Fibroblast of skin of scalp (primary cell): ENCODE data around the gene RBMS1.
A peak's percentile ranks its signal among the peaks of the same experiment; 100 is the strongest.
"Not testable (repeated sequence)": the region's sequence is repeated elsewhere in the genome, so short reads cannot be mapped to it uniquely, and the experiment has no call there.

Experiments used
- DNase-seq: peaks from one replicate; pipeline ENCODE4 v3.0.0-alpha.2; 2013

Gene RBMS1

DNA sequence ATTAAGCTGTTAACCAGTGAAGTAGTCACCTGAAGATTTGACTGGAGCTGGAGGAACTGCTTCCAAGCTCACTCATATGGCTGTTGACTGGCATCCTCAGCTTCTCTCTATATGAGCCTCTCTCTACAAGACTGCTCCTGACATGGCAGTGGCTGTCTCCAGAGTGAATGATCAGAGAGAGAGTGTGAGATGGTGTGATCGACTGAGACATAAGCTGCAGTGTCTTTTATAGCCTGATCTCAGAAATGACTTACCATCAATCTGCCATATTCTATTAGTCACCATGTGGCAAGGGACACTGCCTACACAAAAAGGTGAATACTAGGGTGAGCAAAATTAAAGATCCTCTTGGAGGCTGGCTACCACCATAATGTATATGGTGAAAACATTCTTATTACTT is 7.8 kb upstream of the RBMS1 start:
- DNase-seq, result no peak

DNA sequence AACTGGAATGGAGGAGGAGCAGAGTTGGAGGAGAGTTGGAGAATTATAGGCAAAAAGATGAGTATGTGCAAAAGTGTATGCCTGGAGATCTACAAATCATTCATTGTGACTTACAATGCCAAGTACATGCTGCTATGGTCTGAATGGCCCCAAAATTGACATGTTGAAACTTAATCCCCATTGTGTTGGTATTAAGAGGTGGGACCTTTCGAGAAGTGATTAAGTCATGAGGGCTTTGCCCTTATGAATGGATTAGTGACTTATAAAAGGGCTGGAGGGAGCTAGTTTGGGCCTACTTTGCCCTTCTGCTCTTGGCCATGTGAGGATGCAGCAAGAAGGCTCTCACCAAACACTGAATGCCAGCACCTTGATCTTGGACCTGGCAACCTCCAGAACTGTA is 6.3 kb upstream of the RBMS1 start:
- DNase-seq, result no peak

DNA sequence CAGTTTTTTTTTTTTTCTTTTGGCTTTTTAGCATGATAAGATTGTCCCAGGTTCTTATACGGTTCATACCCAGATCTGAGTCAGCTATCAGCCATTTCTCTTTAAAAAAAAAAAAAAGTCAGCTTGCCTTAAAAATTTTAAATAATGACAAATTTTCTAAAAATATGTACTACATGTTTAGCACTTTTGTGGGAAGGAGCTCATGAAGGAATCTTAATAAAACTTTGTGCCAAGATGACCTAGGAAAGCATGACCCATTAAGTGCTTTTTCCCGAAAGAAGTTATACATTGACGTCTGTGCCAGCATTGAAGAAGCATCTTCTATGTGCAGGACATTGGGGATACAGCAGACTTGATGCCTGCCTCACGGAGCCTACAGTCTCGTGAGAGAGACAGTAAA is 4.5 kb upstream of the RBMS1 start:
- peak; percentile 55 for DNase-seq

DNA sequence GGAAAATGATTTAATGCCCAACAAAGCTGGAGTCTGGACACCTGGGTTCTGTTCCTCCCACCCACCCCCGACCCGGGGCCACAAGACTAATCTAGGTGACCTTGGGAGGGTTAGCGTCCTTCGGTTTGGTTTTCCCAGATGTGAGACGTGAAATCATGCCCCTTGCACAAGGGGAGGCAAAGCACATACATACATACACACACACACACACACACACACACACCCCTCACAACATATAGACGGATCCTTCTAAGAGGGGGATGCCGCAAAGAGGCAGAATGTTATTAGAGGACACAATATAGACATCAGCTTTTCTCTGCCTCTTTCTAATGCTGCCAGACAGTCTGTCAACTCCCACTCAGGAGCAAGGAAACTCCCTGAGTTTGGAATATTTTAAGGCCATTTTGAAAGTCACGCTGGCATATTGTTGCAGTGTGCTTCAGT is 616 bp upstream of the RBMS1 start:
- DNase-seq, result peak; percentile 25

DNA sequence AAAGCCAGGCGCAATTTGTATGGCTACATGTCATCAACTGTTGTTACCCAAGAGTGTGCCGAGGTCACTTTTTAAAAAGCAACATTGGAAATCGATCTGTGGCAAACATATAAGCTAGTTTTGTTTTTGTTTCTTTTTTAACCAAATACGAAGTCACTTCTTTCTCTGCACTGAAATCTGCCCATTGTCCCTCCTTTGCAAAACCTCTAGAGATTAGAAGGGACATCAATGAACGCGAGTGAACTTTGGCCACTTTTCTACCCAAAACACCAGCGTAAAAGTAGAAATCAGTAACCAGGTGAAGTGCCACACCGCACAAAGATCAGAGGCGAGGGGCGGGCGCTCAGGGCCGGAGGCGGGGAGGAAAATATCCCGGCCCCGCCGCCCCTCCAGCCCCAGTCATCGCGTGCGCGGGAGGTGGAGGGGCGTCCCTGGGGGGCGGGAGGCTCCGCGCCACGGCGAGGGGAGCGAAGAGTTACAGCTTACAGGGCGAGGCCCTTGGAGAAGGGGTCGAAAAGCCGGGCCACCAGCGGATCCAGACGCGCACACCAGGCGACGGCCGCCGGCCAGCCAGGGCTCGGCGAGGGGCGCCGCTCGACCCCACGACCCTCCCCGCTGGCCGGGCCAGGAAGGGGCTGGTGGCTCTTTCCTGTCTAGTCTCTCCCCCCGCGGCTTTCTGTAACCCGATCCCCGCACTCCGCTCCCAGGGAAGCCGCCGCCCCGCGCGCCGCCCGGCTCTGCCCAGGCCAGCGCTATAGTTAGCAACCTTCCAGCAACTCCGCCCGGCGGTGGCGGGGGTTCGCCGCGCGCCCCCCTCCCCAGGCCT is 993 bp downstream of the RBMS1 start:
- peak; percentile 79 for DNase-seq

DNA sequence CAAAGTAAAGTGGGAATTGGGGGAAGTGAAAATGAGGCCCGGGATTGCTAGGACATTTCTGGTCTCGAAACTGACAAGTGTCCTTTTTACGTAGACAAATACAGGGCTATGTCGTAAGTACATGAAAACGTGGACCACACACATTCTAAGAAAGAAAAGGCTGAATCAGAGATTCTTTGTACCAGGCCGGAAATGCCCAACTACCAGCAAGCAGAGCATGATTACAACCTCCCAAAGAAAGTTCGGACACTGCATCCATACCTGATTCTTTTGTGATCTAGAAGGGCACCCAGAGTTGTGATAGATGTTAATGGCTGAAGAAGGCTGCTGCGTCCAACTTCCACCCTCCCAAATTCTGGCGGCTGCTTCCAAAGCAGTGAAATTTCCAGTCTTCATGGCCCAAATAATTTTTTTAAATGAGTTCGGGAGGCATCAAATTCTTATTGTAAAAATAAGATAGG is 1.7 kb downstream of the RBMS1 start:
- DNase-seq, result peak; percentile 82

DNA sequence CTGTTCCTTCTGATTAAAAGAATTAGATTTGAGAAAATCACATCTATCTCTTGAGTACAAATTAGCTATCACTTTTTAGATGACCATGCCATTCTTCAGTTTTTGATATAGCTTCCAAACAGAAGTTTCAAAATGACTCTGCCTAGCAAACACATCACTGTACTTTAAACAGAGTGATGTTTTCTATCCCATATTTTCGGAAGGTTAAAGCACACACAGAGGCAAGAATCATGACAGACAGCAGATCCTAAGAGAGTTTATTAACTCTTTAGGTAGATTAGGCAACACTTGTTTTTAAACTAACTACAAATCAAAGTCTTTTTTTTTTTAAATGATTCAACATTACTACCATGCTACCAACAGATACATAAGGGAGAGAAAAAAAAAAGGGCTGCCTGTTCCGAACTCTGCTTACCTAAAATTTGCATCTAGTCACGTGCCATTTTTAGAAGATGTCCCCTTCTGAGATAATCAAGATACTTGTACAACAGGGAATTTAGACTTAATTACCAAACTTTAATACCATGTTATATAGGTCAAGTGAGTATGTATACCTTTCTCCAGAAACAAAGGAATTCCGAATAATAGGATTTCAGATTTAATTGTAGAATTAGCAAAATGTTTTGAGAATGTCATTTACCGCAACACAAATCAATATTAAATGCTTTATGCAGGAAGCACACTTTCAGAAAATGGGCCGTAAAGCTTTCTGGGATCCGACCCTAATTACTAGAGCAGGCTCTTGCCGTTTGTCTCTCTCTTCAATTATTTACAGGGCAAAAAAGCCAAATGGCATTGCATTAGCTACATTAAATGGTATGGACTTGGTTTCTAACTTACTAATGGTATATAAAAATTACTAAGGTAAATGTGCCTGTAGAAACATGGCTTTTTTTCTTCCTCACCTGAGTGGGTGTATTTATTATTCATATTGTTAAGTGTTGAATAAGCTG is 2.6 kb downstream of the RBMS1 start:
- no peak for DNase-seq

DNA sequence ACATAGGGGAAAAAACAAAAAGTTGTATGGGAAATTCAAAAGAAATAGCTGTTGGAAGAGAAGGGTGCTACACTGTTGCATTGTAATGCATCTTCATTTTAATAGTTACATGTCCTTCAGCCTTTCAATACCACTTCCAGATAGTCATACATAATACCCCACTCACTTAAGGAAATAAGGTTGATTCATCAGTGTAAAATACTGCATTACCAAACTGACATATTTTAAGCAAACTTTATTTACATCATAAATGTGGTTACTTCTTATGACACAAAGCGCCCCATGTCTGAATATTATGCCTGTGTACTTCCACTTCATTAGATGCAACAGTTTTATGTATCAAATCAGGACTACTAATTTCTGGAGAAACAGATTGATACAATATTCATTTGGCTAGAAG is 4.5 kb downstream of the RBMS1 start:
- DNase-seq, result peak; percentile 44

DNA sequence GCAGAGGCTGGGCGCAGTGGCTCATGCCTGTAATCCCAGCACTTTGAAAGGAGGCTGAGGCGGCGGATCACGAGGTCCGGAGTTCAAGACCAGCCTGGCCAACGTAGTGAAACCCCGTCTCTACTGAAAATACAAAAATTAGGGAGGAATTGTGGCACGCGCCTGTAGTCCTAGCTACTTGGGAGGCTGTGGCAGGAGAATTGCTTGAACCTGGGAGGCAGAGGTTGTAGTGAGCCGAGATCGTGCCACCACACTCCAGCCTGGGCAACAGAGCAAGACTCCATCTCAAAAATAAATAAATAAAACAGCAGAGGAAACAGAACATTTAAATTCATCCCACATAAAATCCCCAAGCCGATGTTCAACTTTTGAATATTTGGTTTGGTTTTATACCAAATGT is 5.3 kb downstream of the RBMS1 start:
- DNase-seq, result not testable (repeated sequence)

DNA sequence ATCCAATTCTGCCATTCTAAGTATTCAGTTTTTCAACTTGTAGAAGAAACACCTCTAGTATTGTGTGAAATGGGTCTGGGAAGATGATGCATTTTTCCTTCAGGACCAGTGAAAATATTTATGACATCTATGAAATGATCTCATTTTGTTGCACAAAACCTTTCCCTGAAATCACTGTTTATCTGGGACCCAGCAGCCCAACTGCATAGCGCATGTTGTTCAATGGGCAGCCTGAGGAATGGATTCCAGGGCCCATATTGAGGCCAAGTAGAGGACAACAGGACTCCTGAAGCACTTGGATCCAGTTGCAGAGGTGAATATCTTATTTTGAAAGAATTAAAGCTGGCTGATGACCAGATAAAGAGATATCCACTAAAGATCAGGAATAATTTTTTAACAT is 7.3 kb downstream of the RBMS1 start:
- no peak for DNase-seq

DNA sequence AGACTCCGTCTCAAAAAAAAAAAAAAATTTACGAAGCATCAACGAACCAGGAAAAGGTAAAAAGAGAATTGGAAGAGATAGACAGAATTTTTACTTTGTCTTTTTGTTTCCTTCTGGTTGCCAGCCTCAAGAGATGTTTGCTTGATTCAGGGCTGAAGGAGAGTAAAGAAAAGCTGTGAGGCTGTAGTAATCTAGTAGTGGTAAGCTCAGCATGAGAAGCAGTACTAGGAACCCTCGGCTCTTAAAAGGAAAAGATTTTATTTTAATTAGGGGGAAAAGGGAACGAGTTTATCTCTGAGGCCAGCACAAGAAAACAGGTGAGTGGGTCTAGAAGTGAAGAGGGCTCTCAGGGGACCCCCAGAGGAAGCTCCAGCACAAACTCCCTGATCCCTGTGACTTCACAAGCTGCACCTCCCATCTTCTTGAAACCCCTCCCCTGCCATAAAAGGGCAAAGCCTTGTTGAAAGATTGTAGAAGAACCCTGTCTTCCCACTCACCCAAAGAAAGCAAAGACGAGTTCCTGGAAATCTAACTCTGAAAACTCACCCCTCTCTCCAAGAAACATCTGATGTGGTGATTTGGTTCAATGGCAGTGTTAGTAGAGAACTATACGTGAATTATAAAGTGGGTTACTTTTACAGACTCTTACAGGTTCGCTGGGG is 8.6 kb downstream of the RBMS1 start:
- no peak for DNase-seq

DNA sequence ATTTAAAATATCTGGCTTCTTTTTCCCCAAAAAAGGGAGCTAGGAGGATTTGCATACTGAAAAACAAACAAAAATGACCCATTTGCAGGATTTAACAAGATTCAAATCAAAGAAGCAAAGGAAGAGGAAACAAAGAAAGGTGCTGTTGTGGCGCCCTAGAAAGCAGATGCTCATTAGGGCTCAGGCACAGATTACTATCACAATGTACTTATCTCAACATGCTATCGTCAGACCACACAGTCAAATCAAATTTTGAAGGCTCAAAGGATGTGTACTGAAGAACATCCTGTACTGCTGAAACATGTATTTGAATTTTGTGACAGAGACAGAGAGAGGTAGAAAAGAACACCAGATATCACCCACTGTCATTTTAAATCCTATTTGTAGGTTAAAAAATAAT is 10.9 kb downstream of the RBMS1 start:
- no peak for DNase-seq

DNA sequence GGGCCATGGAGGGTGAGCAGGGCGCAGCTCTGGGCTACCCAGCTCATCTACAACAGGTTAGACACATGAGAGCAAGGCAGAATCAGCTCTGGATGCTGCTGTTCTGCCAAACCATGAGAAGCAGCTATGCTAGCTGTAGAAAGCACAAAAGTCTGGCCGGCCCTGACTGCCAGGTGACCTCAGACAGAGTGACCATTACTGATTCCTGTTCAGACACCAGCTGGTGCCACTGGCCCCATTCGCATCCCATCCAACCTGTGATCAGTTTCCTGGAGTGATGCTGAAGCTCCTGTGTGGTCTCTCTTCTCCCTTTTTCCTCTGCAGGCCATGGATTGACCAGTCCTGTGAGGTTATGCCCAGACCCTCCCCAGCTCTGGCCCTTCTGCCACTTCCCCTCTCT is 14.3 kb downstream of the RBMS1 start:
- no peak for DNase-seq

DNA sequence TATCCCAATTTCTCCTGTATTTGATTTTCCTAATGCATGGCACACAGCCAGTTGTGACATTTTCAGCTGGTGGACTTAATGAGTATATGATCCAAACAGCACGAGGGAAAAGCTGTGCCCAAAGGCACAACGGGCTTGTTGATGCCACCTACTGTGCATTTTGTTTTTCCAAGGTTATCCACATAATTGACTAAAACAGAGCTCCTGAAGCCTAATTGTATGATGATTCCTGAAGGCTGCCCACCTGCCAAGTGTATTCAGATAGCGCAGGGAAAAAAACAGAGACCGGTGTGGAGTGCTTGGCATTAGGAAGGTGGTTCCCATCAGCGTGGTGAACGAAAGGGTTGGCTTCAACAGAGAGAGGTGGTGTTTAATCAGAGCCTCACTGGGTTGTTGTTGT is 14.9 kb downstream of the RBMS1 start:
- DNase-seq, result no peak

DNA sequence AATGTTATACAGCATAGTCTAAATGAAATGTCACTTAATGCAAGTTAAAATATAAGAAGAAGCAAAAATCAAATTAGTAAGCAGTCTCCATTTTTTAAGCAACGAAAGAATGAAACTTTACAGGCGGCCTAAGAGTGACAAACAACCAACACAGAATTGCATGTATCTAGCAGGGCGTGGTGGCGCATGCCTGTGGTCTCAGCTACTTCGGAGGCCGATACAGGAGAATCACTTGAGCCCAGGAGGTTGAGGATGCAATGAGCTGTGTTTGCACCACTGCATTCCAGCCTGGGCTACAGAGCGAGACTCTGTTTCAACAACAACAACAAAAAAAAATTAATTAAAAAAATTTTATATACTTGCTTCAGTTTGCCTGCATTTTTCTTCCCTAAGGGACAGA is 16.6 kb downstream of the RBMS1 start:
- peak; percentile 49 for DNase-seq

DNA sequence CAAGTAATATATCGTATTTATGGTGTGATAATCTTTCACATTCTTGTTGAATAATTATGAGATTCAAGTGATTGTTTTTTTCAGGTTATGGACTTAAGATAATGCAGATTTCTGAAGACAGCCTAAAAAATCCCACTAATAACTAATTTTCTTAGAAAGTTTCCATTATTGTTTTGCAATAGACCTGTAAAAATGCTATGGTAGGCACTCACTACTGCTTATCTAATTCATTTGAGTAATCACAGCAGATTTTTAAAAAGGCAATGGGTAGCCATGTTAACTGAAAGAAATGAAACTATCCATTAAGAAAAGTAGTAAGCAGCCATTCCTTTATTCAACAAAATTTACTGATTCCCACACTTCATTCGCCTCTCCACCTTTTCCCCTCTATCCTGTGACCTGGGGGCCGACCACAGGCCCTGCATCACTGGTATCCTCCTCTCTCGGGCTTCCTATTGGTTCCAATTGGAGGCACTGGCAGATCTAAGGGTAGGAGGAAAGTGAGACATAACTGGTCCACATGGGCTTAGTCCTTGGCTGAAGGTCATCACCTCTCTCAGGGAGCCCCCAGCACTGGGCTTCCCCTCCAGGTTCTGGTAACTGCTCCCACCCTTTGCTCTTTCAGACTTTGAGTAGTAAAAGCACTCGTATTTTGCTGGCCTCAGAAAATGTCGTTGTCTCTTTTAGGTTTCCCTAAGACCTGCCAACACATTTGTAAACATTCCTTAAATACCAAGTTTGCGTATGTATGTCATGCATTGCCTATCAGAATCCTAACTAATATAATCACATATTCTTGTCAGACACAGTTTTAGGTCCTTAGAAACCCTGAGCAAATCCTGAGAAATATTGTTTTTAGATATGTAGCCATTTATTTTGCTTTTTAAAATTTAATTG is 18.5 kb downstream of the RBMS1 start:
- DNase-seq, result peak; percentile 58

DNA sequence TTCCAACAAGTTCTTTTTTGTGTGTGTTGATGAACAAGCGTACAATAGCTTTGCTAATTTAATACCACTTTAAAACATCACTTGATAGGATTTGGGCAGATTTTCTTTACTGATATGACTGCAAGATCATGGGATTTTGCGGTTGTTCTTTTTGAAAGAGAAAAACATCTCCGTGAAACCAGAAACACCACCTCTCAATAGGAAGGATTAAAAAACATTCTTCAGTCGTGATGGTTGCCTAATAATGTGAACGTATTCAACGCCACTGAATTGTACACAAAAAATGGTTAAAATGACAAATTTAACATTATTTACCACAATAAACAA is 19.3 kb downstream of the RBMS1 start:
- no peak for DNase-seq

DNA sequence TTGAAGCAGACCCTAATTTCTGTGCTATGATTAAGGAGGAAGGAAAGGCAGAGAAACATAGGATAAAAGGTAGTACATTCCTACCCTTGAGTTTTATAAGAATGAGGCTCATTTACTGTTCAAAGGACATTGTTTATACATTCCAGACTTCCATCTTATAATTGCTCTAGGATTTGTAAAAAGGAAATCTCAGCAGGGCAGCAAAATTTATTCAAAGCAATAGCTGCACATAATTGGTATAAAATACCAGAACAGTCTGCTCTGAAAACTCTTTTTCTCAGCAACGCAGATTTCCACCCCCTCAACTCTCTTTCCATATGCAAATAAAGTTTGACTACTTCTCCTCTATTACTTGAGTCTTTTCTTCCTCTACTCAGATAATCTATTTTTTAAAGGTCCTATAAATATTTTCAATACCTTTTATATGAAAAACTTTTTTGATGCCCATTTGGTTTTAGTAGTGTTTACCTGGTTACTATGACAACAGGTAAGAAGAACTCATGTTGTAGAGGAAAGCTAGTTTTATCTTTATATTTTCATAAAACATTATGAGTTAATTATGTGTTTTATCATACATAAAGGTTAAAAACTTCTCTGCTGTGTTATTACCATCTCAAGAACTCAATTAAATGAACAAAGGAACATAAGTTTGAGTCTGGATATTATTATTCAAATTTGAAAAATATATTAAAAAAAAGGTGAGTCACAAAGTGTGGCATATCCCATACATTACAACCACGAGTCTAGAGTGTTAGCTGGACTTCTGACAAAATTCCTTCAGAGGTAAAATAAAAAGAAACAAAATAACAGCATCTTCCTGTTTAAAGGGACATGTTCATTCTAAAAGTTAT is 19.9 kb downstream of the RBMS1 start:
- DNase-seq, result no peak

DNA sequence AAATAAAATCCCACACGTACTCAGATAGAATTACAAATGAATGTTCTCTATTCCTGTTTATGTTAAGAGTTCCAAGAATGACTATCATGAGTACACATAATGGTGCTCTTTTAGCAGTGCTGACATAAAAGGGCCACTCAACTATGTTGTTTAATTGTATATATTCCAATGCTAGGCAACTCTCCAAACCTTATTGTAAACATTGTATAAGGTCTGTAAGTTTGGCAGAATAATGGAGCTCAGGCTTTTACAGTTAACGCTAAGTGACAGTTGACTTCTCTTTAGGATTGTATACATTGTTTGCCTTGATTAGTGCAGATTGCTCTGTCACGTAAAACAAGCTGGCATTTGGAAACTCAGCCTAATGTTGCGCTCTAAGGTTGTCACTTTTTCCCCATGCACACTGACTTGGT is 20.8 kb downstream of the RBMS1 start:
- DNase-seq, result peak; percentile 51

DNA sequence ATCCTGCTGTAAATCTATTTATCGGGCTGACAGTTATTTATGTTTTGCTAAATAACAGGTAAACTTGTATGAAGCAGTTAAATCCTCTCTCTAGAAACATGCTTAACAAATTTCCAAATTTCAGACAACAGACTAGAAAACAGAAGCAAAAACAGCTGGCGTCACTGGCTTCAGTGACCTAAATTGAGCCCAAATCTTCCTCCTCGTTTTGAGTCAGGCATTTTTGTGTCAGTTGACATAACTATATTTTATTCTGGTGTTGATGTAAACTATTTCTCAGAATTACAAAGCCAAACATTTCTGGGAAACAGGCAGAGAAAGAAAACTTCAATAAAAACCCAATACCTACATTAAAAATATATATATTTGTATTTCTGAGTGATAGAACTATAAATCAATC is 21.7 kb downstream of the RBMS1 start:
- DNase-seq, result no peak

DNA sequence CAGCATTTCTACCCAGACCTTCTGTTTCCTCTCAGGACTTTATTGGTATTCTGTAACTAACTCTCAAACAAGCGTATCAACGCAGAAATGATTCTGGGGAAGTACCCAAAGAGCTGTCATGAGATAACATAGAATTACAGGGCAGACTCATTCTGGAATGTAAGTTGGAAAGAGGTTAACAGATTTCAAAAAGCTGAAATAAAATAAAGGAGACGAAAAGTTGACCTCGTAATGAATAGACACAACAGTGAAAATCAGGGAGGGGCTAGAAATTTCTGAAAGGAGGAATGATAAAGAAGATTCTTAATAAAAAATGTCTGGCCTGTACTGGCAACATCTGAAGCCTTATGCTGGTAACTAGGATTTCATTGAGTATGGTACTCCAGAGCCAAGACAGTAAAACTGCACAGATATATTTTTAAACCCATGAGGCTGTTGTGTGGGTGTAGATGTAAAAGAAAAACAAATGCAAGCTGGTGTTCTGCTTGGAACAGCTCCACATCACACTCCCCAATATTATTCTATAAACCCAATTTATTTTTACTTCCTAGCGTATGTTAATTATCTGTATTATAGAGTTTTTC is 23.9 kb downstream of the RBMS1 start:
- DNase-seq, result no peak
